Loucy (cell line): ENCODE measurements around the gene SRCIN1.

Source experiments
- H2AFZ ChIP-seq: fragments of 200-600 bp; sonication (generic); 2 replicates; pipeline ENCODE4 v1.6.0; 2016; ENCODE audit warnings: antibody characterized with exemption, mild to moderate bottlenecking, low read length, moderate library complexity
- H3F3A ChIP-seq: fragments of 200-600 bp; 2 replicates; pipeline ENCODE4 v1.6.0; 2016; ENCODE audit warnings: antibody characterized with exemption, low read depth, mild to moderate bottlenecking
- H3K27me3 ChIP-seq: fragments of 200-600 bp; sonication (generic); 2 replicates; pipeline ENCODE4 v1.6.1; 2014; ENCODE audit warnings: low read length, mild to moderate bottlenecking; ENCODE audit not compliant: insufficient read depth, poor library complexity, severe bottlenecking
- H3K36me3 ChIP-seq: fragments of 200-600 bp; sonication (generic); 2 replicates; pipeline ENCODE4 v1.6.1; 2016; ENCODE audit warnings: low read length; ENCODE audit not compliant: insufficient read depth
- H3K4me1 ChIP-seq: fragments of 200-600 bp; sonication (generic); 2 replicates; pipeline ENCODE4 v1.5.1; 2014; ENCODE audit warnings: low read length, mild to moderate bottlenecking; ENCODE audit not compliant: insufficient read depth, poor library complexity, severe bottlenecking
- H3K4me2 ChIP-seq: fragments of 200-600 bp; sonication (generic); 2 replicates; pipeline ENCODE4 v1.6.0; 2014; ENCODE audit warnings: antibody characterized with exemption, low read length, low read depth, mild to moderate bottlenecking; ENCODE audit not compliant: poor library complexity, severe bottlenecking
- H3K4me3 ChIP-seq: fragments of 200-600 bp; sonication (generic); 2 replicates; pipeline ENCODE4 v1.5.1; 2014; ENCODE audit warnings: low read length, mild to moderate bottlenecking, mixed read lengths; ENCODE audit not compliant: poor library complexity, severe bottlenecking
- H3K79me2 ChIP-seq: fragments of 200-600 bp; sonication (generic); 2 replicates; pipeline ENCODE4 v1.6.1; 2014; ENCODE audit warnings: low read length; ENCODE audit not compliant: insufficient read depth
- H3K9ac ChIP-seq: fragments of 200-600 bp; sonication (generic); 2 replicates; pipeline ENCODE4 v1.6.0; 2014; ENCODE audit warnings: mild to moderate bottlenecking, low read depth, low read length, moderate library complexity; ENCODE audit not compliant: poor library complexity, severe bottlenecking
- H3K9me2 ChIP-seq: fragments of 200-600 bp; sonication (generic); replicated peaks from 2 replicates; pipeline ENCODE4 v1.6.1; 2016; ENCODE audit warnings: low read depth, low read length, mixed read lengths
- H3K9me3 ChIP-seq: fragments of 200-600 bp; sonication (generic); 2 replicates; pipeline ENCODE4 v1.6.1; 2014; ENCODE audit warnings: mild to moderate bottlenecking, antibody characterized with exemption, low read length, low read depth; ENCODE audit not compliant: insufficient read depth
- H4K20me1 ChIP-seq: fragments of 200-600 bp; sonication (generic); 2 replicates; pipeline ENCODE4 v1.6.0; 2014; ENCODE audit warnings: antibody characterized with exemption, low read length, mild to moderate bottlenecking; ENCODE audit not compliant: insufficient read depth, poor library complexity, severe bottlenecking
- EZH2phosphoT487 ChIP-seq: fragments of 200-600 bp; IDR thresholded peaks from 2 replicates; pipeline ENCODE4 v1.6.1; 2018; ENCODE audit warnings: antibody characterized with exemption, mild to moderate bottlenecking, moderate library complexity, borderline replicate concordance
- TF ChIP-seq, protein P1 (sequence below): fragments of 200-600 bp; sonication (generic); conservative IDR thresholded peaks from 2 replicates; pipeline ENCODE4 v1.5.1; 2014; ENCODE audit warnings: mild to moderate bottlenecking, antibody characterized with exemption, low read length

The SRCIN1 gene

DNA sequence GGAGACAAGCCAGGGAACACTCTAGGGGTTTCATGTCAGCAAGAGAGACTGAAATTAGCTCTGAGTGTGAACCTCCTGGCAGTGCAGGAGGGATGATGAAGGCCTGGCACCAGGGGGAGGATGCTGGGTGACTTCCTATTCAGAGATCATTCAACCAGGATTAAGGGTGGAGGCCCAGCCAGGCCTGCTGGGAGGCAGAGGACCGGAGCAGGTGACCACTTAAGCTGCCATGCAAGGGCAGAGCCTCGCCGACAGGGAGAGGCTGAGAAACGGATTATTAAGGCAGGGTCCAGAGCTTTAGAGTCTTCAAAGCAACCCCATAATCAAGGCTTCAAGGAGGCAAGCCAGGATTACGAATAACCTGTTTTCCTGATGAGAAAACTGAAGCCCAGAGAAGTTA, 10.6 kb upstream of the SRCIN1 start:
- Histone ChIP-seq H3K27me3 (no peaks in the 10 kb centered on the region), H2AFZ (no peak overlapping the region), H3K4me1 (no peaks in the 10 kb centered on the region), H3K4me2 (no peak overlapping the region), H3F3A (no peaks in the 10 kb centered on the region), H3K9ac (no peak overlapping the region), H3K79me2 (no peaks in the 10 kb centered on the region), H3K9me3 (no peaks in the 10 kb centered on the region), H3K36me3 (no peaks in the 10 kb centered on the region), H3K9me2 (no peaks in the 10 kb centered on the region), H4K20me1 (no peaks in the 10 kb centered on the region), H3K4me3 (no peak overlapping the region)
- no peak for TF ChIP-seq EZH2phosphoT487
- TF ChIP-seq, protein P1, sequence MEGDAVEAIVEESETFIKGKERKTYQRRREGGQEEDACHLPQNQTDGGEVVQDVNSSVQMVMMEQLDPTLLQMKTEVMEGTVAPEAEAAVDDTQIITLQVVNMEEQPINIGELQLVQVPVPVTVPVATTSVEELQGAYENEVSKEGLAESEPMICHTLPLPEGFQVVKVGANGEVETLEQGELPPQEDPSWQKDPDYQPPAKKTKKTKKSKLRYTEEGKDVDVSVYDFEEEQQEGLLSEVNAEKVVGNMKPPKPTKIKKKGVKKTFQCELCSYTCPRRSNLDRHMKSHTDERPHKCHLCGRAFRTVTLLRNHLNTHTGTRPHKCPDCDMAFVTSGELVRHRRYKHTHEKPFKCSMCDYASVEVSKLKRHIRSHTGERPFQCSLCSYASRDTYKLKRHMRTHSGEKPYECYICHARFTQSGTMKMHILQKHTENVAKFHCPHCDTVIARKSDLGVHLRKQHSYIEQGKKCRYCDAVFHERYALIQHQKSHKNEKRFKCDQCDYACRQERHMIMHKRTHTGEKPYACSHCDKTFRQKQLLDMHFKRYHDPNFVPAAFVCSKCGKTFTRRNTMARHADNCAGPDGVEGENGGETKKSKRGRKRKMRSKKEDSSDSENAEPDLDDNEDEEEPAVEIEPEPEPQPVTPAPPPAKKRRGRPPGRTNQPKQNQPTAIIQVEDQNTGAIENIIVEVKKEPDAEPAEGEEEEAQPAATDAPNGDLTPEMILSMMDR, result no peak

DNA sequence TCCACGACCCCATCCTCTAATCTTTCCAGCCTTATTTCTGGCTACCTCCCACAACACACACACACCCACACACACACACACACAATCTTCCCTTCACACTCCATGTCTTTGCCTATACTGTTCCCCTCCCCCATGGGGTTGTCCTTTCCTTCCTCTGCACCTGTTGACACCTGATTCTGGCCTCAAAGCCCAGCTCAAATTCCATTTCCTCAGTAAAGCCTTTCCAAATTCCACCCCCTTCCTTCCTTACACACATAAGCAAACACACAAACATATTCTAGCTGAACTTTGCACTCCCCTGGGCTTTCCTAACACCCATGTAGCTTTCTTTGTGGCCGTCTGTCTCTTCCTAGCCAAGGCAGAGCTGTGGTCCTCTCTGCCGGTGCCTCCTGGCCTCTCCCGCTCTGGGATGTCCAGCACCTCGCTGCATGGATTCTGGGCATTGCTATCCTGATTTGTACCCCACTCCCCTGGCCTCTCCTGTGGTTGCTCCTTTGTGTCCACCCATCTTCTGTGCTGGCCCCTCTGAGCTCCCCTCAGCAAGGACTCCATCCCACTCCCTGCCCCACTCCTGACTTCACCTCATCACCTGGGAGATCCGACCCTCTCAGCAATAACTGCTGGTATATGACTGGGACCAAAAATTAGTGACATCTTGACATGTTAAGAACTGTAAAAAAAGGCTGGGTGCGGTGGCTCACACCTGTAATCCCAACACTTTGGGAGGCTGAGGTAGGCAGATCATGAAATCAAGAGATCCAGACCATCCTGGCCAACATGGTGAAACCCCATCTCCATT, 8.4 kb upstream of the SRCIN1 start:
- no peaks in the 10 kb centered on the region for H3F3A ChIP-seq
- no peaks in the 10 kb centered on the region for H3K9me2 ChIP-seq
- no peaks in the 10 kb centered on the region for H4K20me1 ChIP-seq
- H3K36me3 ChIP-seq, result no peaks in the 10 kb centered on the region
- H3K4me2 ChIP-seq, result no peak overlapping the region
- no peak for TF ChIP-seq EZH2phosphoT487
- TF ChIP-seq, protein P1, result no peak
- no peak overlapping the region for H3K4me3 ChIP-seq
- H3K9me3 ChIP-seq, result no peaks in the 10 kb centered on the region
- H3K79me2 ChIP-seq, result no peaks in the 10 kb centered on the region
- no peaks in the 10 kb centered on the region for H3K27me3 ChIP-seq
- no peak overlapping the region for H2AFZ ChIP-seq
- no peaks in the 10 kb centered on the region for H3K4me1 ChIP-seq
- no peak overlapping the region for H3K9ac ChIP-seq

DNA sequence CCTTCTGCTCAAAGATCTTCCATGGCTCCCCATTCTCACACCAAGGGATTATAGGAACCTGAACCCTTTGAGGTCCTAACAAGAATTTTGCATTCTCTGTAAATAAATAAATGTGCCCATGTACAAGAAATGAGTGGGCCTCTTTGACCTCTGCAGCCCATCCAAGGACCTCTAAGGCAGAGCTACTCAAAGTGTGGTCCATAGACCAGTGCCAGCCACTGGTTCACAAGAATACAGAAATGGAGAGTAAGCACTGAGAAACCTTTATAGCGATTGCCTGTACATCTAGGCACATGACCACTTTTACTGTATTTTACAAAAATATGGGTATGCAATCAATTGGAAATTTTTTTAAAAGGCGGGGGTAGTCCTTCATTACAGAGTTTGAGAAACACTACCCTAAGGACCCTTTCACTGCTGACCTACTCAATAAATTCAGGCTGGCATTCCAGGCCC, 7.8 kb upstream of the SRCIN1 start:
- H3K9ac ChIP-seq, result no peak overlapping the region
- H3K79me2 ChIP-seq, result no peaks in the 10 kb centered on the region
- no peaks in the 10 kb centered on the region for H3K27me3 ChIP-seq
- H3K9me2 ChIP-seq, result no peaks in the 10 kb centered on the region
- no peak overlapping the region for H2AFZ ChIP-seq
- no peak overlapping the region for H3K4me2 ChIP-seq
- H3K4me3 ChIP-seq, result no peak overlapping the region
- no peaks in the 10 kb centered on the region for H4K20me1 ChIP-seq
- no peaks in the 10 kb centered on the region for H3K4me1 ChIP-seq
- no peaks in the 10 kb centered on the region for H3F3A ChIP-seq
- H3K9me3 ChIP-seq, result no peaks in the 10 kb centered on the region
- H3K36me3 ChIP-seq, result no peaks in the 10 kb centered on the region
- no peak for TF ChIP-seq EZH2phosphoT487
- TF ChIP-seq, protein P1, result no peak
